Natural killer cell (primary cell): ENCODE data around the gene GALNT7. TPM values are rescaled to one million over a fixed set of nuclear protein-coding genes. Genes with fewer than 3 reads are reported as not detected.

Experiments
- ATAC-seq, 3 donors: fragments of 150-1000 bp in 2 of 3; fragments of 200-7000 bp in 1 of 3; cut with Tn5 transposase; 1 replicate in 1 of 3; 2 replicates in 2 of 3; pipeline ENCODE4 v1.10.0; 2021; ENCODE audit warnings: mild to moderate bottlenecking in 2 of 3, moderate library complexity in 2 of 3
- DNase-seq, 2 donors: peaks; one replicate each; pipeline versions ENCODE4 v3.0.0 to v3.0.0-alpha.2; 2013 to 2021; ENCODE audit warnings: mixed read lengths in 1 of 2
- H3K27ac ChIP-seq: one replicate; pipeline ENCODE4 v1.5.1; 2013; ENCODE audit warnings: mild to moderate bottlenecking, low read length
- H3K27me3 ChIP-seq: one replicate; pipeline ENCODE4 v1.6.1; 2013; ENCODE audit warnings: low read length; ENCODE audit not compliant: control insufficient read depth, insufficient read depth
- H3K36me3 ChIP-seq: one replicate; pipeline ENCODE4 v1.6.1; 2013; ENCODE audit warnings: low read length; ENCODE audit not compliant: control insufficient read depth, insufficient read depth
- H3K4me1 ChIP-seq: one replicate; pipeline ENCODE4 v1.6.1; 2013; ENCODE audit warnings: low read length; ENCODE audit not compliant: control insufficient read depth, insufficient read depth
- H3K4me3 ChIP-seq: one replicate; pipeline ENCODE4 v1.5.1; 2013; ENCODE audit warnings: low read length
- H3K9me3 ChIP-seq: one replicate; pipeline ENCODE4 v1.6.1; 2013; ENCODE audit warnings: low read length; ENCODE audit not compliant: control insufficient read depth, insufficient read depth
- H3K27ac Mint-ChIP-seq, 2 donors: one replicate each; pipeline ENCODE4 v1.8.0; 2022; ENCODE audit warnings: mild to moderate bottlenecking in 2 of 2, mixed read lengths in 2 of 2, moderate library complexity in 1 of 2
- H3K27me3 Mint-ChIP-seq, 2 donors: one replicate each; pipeline ENCODE4 v1.8.0; 2022; ENCODE audit warnings: low read depth in 2 of 2, mixed read lengths in 2 of 2
- H3K36me3 Mint-ChIP-seq: one replicate; pipeline ENCODE4 v1.8.0; 2022; ENCODE audit warnings: mixed read lengths
- H3K4me1 Mint-ChIP-seq, 2 donors: one replicate each; pipeline ENCODE4 v1.8.0; 2022; ENCODE audit warnings: mixed read lengths in 2 of 2
- H3K4me3 Mint-ChIP-seq: one replicate; pipeline ENCODE4 v1.8.0; 2022; ENCODE audit warnings: mild to moderate bottlenecking, moderate library complexity, mixed read lengths
- H3K9me3 Mint-ChIP-seq, 2 donors: one replicate each; pipeline ENCODE4 v1.8.0; 2022; ENCODE audit warnings: mixed read lengths in 2 of 2
- WGBS: methylation state at CpG from one replicate; pipeline ENCODE4 v1.1.7; 2013; ENCODE audit warnings: missing lambda C conversion rate; ENCODE audit not compliant: insufficient coverage; 5-methylcytosine and 5-hydroxymethylcytosine counted together
- intact Hi-C: fragments of 100-400 bp; cut with micrococcal nuclease; formaldehyde crosslinking; loops from one replicate; pipeline ENCODE4 v1.14.2; 2022
- total RNA-seq, 4 donors: library from RNA; stranded (reverse); fragments of 120-200 nt in 1 of 4; gene quantifications; one replicate each; pipeline versions ENCODE4 v1.2.3 to v1.2.4, GENCODE V29; 2013 to 2022
- TF ChIP-seq, protein P1 (sequence below): fragments of 200-600 bp; IDR thresholded peaks from one replicate; pipeline ENCODE4 v1.8.0; 2022; ENCODE audit warnings: antibody characterized with exemption

The GALNT7 gene
- total RNA-seq, 3 donors from 2014 or later (not counting 1 experiment from before 2014, with no cell fraction given) = 10.9 to 20.8 (median 15.6) TPM

DNA sequence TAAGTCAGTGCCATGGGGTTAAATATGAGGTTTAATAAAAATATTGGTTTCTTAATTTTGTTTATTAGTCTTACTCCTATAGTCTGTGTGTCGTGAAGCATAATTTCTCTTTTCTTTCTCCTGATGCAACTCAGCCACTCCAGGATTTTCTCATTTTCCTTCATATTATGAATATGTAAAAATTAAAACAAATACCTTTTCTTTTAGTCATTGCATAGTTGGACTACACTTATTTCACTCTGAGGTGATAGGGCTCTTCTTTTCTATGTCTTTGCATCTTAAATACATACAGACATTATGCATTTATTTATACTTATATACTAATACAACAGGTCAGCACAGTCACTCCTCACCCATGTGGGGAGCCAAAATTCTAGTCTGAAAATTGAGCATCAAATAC is 19.1 kb downstream of the GALNT7 start:
- no peaks in the 10 kb centered on the region for H3K27me3 ChIP-seq
- intact Hi-C loops = no loop called here
- H3K4me3 Mint-ChIP-seq = no peak overlapping the region
- no peaks in the 10 kb centered on the region for H3K36me3 ChIP-seq
- H3K4me1 Mint-ChIP-seq = peaks cover 32 to 48% of the 10 kb centered on the region in 2 donors
- no peaks in the 10 kb centered on the region for H3K27me3 Mint-ChIP-seq
- no peak overlapping the region for H3K4me3 ChIP-seq
- TF ChIP-seq, protein P1, sequence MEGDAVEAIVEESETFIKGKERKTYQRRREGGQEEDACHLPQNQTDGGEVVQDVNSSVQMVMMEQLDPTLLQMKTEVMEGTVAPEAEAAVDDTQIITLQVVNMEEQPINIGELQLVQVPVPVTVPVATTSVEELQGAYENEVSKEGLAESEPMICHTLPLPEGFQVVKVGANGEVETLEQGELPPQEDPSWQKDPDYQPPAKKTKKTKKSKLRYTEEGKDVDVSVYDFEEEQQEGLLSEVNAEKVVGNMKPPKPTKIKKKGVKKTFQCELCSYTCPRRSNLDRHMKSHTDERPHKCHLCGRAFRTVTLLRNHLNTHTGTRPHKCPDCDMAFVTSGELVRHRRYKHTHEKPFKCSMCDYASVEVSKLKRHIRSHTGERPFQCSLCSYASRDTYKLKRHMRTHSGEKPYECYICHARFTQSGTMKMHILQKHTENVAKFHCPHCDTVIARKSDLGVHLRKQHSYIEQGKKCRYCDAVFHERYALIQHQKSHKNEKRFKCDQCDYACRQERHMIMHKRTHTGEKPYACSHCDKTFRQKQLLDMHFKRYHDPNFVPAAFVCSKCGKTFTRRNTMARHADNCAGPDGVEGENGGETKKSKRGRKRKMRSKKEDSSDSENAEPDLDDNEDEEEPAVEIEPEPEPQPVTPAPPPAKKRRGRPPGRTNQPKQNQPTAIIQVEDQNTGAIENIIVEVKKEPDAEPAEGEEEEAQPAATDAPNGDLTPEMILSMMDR = no peak
- ATAC-seq (no peak), DNase-seq (no peak)
- no peaks in the 10 kb centered on the region for H3K9me3 Mint-ChIP-seq
- H3K36me3 Mint-ChIP-seq = no peaks in the 10 kb centered on the region
- no peak overlapping the region for H3K27ac ChIP-seq
- WGBS = no CpG with 5 or more reads among the region's 1 CpG
- no peak overlapping the region for H3K27ac Mint-ChIP-seq
- H3K9me3 ChIP-seq = no peaks in the 10 kb centered on the region
- no peaks in the 10 kb centered on the region for H3K4me1 ChIP-seq

DNA sequence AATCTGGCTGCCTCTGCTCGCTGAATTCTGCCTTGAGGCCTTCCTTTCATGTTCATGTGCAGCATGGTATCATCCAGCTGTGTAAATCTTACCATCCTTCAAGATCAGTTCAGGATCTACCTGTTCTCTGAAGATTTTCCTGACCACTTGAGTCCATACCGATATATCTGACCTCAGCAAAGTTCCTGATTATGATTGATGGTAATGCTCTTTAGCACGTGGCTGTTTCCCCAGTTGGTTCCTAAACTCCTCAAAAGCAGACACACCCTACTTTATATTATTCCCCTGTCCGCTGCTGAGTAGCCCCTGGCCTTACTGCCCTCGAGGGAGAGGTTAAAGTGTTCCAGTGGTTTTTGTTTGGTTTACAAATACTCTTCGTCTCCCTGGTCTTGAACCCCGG is 20.0 kb downstream of the GALNT7 start:
- intact Hi-C loops = no loop called here
- no peak overlapping the region for H3K4me3 ChIP-seq
- Mint-ChIP-seq H3K9me3 (no peaks in the 10 kb centered on the region), H3K27me3 (no peaks in the 10 kb centered on the region), H3K4me3 (no peak overlapping the region), H3K36me3 (no peaks in the 10 kb centered on the region), H3K4me1 (peaks cover 33 to 51% of the 10 kb centered on the region in 2 donors), H3K27ac (no peak overlapping the region)
- no peaks in the 10 kb centered on the region for H3K36me3 ChIP-seq
- H3K9me3 ChIP-seq = no peaks in the 10 kb centered on the region
- 86% methylated on average over 4 of the region's 7 CpGs for WGBS
- no peaks in the 10 kb centered on the region for H3K27me3 ChIP-seq
- no peak overlapping the region for H3K27ac ChIP-seq
- ATAC-seq (no peak), DNase-seq (no peak)
- TF ChIP-seq, protein P1 = no peak
- no peaks in the 10 kb centered on the region for H3K4me1 ChIP-seq

DNA sequence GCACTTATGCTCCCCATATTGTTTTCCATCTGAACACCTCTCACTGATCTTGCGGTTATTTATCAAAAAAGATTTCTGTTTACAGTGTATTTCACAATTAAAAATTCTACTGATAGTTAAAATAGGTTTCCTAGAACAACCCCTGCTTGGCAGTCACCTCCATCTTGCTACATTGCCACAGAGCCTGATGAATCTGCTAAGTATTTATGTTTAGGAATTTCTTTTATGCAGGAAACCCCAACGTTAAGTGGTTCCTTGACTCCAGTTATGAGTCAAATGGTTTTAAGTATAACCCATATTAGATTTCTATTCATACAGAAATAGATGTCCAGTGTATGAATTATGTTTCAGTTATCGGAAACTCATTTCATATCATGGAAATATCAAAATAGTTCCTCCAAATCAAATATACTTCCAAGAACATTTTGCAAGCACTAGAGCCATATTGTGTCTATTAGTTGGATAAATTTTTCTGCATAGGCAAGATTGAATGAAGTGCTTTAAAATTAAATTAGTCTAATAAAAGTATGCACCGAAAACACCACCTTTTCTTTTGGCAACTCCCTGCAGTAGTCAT is 20.6 kb downstream of the GALNT7 start:
- H3K4me1 Mint-ChIP-seq = peaks cover 33 to 51% of the 10 kb centered on the region in 2 donors
- no peak for ATAC-seq
- no peak overlapping the region for H3K4me3 Mint-ChIP-seq
- WGBS = 100% methylated on average over 3 of the region's 4 CpGs
- no peaks in the 10 kb centered on the region for H3K9me3 ChIP-seq
- H3K27ac Mint-ChIP-seq = no peak overlapping the region
- DNase-seq = no peak
- H3K4me1 ChIP-seq = no peaks in the 10 kb centered on the region
- no peaks in the 10 kb centered on the region for H3K27me3 ChIP-seq
- H3K27ac ChIP-seq = no peak overlapping the region
- intact Hi-C loops = no loop called here
- no peak overlapping the region for H3K4me3 ChIP-seq
- H3K27me3 Mint-ChIP-seq = no peaks in the 10 kb centered on the region
- no peaks in the 10 kb centered on the region for H3K9me3 Mint-ChIP-seq
- H3K36me3 Mint-ChIP-seq = no peaks in the 10 kb centered on the region
- TF ChIP-seq, protein P1 = no peak
- H3K36me3 ChIP-seq = no peaks in the 10 kb centered on the region

DNA sequence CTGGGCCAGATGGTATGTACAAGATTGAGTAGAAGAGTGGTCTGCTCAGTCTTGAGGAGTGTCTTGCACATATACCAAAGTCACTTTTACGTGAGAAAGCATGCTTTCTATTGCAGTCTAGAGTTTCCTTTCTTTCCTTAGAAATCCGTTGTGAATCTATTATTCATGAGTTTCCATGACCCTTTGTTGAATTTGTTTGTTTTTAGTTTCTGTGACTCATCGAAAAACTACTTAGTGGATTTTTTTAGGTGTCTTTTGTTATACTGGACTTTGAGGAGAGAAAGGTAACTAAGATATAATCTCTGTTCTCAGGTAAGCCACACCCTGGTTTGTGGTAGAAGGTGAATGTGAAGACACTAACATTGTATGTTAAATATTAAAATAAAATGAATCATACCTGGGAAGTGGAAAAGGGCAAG is 23.0 kb downstream of the GALNT7 start:
- H3K4me3 ChIP-seq = no peak overlapping the region
- Mint-ChIP-seq H3K27me3 (no peaks in the 10 kb centered on the region), H3K27ac (no peak overlapping the region), H3K36me3 (no peaks in the 10 kb centered on the region), H3K4me3 (no peak overlapping the region), H3K4me1 (peaks cover 32 to 45% of the 10 kb centered on the region in 2 donors), H3K9me3 (no peaks in the 10 kb centered on the region)
- no peaks in the 10 kb centered on the region for H3K9me3 ChIP-seq
- TF ChIP-seq, protein P1 = no peak
- no peaks in the 10 kb centered on the region for H3K36me3 ChIP-seq
- no peaks in the 10 kb centered on the region for H3K4me1 ChIP-seq
- 84% methylated on average over 3 of the region's 3 CpGs for WGBS
- intact Hi-C loops = no loop called here
- no peak for ATAC-seq
- H3K27ac ChIP-seq = no peak overlapping the region
- DNase-seq = no peak
- H3K27me3 ChIP-seq = no peaks in the 10 kb centered on the region
